Activated CD4-positive, alpha-beta T cell treated with anti-CD3 and anti-CD28 coated beads, Interleukin-2, amount 50 U/mL, for 24 hours (primary cell): ENCODE measurements around the gene RAB3A.
"Not testable (repeated sequence)": the region's sequence is repeated elsewhere in the genome, so short reads cannot be mapped to it uniquely, and the experiment has no call there.

ENCODE experiments used
- DNase-seq, 2 donors: peaks; one replicate each; pipeline ENCODE4 v3.0.0-alpha.2; 2020; ENCODE audit warnings: low read depth in 1 of 2, low spot score in 1 of 2

RAB3A gene

GRCh38 chr19:18224525-18225354, 20.9 kb upstream of the RAB3A start:
- DNase-seq: peak; percentile 67 to 91

GRCh38 chr19:18223860-18224524, 20.1 kb upstream of the RAB3A start:
- no peak for DNase-seq

GRCh38 chr19:18221815-18222725, 18.2 kb upstream of the RAB3A start:
- DNase-seq: no peak

GRCh38 chr19:18220632-18221275, 16.9 kb upstream of the RAB3A start:
- no peak for DNase-seq

- DNase-seq: no peak
These were observed 16.2 kb upstream of the RAB3A start for GRCh38 chr19:18219911-18220631.

GRCh38 chr19:18218600-18218999, 14.8 kb upstream of the RAB3A start:
- DNase-seq: no peak

GRCh38 chr19:18218159-18218558, 14.3 kb upstream of the RAB3A start:
- no peak for DNase-seq

GRCh38 chr19:18216789-18217188, 12.9 kb upstream of the RAB3A start:
- DNase-seq: no peak

GRCh38 chr19:18214779-18215433, 11.1 kb upstream of the RAB3A start:
- no peak for DNase-seq

- DNase-seq: no peak
These were observed 7.8 kb upstream of the RAB3A start for GRCh38 chr19:18211683-18212082.

GRCh38 chr19:18209912-18210311, 6.1 kb upstream of the RAB3A start:
- not testable (repeated sequence) for DNase-seq

GRCh38 chr19:18208098-18208951, 4.5 kb upstream of the RAB3A start:
- peak in 1 of 2 donors; percentile 32 for DNase-seq

GRCh38 chr19:18206018-18206417, 2.2 kb upstream of the RAB3A start:
- DNase-seq: no peak

- DNase-seq: no peak
These were observed 1.5 kb upstream of the RAB3A start for GRCh38 chr19:18205200-18205892.

- DNase-seq: no peak
These were observed 755 bp upstream of the RAB3A start for GRCh38 chr19:18204394-18205199.

- no peak for DNase-seq
These were observed 407 bp downstream of the RAB3A start for GRCh38 chr19:18203408-18203862.

- no peak for DNase-seq
These were observed 949 bp downstream of the RAB3A start for GRCh38 chr19:18202778-18203407.
